ENCODE data around the gene NNMT.

NNMT gene

DNA sequence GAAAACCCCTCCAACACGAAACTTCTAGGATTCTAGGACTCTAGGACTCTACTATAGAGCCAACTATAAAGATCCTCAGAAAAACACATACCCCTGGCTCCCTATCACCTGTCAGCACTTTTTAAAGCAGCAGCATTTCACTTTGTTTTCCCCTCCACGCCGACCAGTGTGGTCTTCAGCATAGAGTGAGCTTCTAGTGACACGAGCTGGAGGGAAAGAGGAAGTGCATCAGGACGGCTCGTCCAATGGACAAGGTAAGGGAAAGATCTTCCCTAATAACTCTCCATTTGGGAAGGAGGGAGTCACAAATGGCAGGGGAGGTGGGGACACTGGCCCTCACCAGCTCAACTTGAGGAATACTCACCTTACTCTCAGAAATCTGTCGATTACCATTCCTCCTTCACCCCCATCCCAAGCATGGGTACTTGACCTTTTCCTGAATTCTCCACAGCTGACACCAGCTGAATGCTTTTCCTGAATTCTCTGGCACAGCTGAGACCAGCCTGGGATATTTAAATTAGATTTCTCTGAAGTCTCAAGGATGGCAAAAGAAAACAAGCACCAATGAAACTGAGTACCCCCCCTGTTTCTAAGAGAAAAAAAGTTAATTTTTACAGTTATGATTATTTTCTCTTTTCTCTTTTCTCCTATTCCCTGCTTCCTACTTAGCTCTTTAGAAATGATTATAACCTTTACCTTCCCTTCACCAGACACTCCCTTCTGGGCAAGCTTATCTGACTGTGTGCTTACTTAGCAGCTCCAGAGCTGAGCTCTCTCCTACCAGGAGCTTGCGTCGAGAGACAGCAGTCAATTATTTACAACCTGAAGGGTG is 33.3 kb upstream of the NNMT start:
- peak; percentile 80 for DNase-seq (ENCODE audit: low spot score)
- peak; percentile 97 for FAIRE-seq

DNA sequence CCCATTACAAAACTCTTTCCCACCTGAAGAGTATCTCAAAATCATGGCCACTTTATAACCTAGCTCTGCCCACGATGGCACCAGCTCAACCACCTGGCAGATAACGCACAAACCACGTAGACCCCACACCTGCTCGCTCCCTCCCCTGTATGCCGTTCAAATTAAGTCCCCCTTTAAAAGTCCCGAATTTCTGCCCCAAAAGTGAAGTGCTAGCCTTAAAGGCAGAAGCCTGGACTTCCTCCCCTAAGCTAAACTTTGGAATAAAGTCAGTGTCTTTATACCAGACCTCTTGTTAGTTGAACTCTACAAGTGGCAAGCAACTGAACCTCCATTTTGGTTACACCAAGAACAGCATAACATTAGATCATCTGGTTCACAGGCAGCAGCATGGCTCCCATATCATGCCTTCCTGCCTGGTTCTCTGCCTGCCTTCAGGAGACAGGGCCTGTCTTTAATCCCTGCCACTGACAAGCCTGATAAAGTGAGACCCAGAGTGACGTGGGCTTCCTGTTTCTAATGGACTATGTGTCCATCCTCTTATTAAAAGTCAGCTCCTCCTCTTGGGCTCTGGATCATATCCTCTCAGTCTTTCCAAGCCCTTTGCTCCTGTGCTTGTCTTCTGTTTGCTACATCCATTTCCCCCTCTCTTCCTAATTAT is 32.6 kb upstream of the NNMT start:
- DNase-seq (ENCODE audit: low spot score) (no peak), FAIRE-seq (no peak)

DNA sequence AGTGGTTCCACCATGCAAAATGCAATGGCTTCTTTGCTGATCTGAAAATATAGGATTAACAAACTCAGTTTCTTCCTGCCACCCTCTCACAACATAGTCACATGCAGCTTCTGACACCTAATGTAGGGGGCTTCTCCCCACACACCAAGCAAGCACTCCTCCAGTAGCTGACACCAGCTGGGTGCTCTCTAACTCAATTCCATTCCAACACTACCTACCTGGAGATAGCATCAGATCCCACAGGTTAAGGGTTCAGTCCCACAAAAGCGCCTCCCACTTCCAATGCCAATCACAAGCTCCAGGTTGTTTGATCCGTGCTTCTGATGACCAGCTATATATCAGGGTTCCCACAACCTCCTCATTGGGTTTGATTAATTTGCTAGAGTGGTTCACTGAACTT is 31.8 kb upstream of the NNMT start:
- no peak for DNase-seq (ENCODE audit: low spot score)

DNA sequence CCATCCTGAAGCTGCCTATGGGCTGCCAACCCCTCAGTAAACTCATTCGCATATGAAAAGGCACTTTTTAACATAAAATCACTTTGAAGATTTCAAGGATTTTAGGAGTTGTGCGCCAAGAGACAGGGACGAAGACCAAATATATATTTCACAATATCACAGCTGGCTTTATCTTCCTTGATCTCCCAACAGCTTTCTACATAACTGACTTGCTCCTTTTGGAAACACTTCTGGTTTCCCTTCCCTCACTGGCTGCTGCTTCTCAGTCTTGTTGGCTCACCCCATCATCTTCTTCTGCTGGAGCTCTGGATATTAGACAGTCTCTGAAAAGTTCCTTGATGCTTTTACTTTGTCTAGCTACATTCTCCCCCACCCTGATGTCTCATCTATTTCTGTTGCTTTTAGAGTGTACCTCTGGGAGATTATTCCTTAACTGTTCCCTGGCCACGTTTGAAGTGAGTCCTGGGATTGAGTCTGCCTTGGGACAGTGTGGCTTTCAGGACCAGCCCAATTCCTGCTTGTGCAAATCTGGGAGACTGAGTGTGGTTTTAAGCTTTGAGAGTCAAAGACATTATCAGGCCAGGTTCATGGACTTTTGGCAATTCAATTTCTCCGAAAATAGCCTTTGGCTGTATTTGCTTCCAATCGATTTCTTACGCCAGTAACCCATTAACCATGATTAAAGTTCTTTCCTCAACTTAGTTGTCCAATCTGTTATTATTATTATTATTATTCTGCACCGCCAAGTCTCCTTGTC is 30.9 kb upstream of the NNMT start:
- FAIRE-seq (peak; percentile 32), DNase-seq (ENCODE audit: low spot score) (no peak)

More for the DNA sequence above, 31.8 kb upstream of the NNMT start:
- no peak for FAIRE-seq

DNA sequence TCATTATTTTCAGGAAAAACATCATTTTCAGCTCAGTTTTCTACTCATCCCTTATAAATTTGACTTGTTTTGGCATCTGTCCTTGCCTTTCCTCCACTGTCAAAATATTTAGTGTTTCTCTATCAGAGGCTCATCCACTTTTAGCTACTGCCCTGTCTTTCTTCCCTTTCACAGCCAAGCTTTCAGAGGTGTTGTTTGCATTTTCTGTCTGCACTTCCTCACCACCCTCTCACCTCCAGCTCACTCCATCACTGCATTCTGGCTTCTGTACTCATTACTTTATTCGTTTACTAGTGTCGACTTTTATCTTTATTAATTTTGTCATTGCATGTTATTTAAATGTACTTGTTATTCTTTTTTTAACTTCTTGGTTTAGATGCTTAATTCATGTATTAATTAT is 26.7 kb upstream of the NNMT start:
- no peak for DNase-seq (ENCODE audit: low spot score)
- no peak for FAIRE-seq

DNA sequence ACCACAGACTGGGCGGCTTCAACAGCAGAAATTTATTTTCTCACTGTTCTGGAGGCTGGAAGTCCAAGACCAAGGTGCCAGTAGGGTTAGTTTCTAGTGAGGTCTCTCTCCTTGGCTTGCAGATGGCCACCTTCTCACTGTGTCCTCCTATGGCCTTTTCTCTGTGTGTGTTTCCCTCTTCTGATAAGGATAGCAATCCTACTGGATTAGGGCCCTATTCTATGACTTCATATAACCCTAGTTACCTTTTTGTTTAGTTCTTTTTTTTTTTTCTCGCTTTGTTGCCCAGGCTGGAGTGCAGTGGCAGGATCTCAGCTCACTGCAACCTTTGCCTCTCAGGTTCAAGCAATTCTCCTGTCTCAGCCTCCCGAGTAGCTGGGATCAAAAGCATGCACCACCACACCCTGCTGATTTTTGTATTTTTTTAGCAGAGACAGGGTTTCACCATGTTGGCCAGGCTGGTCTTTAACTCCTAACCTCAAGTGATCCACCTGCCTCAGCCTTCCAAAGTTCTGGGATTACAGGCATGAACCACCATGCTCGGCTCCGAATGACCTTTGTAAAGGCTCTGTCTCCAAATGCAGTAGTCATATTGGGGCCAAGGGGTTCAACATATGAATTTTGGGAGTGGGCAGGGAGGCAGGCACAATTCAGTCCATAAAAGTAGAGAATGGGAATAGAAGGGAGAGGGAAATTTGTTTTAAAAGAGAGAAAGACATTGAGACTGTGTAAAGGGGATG is 25.5 kb upstream of the NNMT start:
- DNase-seq (ENCODE audit: low spot score) (no peak), FAIRE-seq (no peak)

DNA sequence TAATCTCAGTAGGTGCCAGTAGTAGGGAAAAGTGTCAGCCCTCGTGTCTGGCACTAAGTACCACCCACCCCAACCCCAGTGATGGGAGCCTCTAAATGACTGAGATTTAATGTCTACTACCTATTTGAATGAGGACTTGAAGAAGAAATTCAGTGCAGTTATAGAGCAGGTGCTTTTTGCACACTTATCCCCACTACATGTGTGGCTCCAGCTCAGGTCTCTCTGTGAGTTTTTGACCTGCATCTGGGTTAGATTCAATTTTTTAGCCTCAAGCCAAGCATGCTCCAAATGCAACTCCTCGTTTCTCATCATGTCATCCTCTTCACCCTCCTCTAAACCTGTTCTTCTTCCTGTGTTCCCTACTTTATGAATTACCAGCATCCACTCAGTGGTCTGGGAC is 24.9 kb upstream of the NNMT start:
- FAIRE-seq (no peak), DNase-seq (ENCODE audit: low spot score) (no peak)

DNA sequence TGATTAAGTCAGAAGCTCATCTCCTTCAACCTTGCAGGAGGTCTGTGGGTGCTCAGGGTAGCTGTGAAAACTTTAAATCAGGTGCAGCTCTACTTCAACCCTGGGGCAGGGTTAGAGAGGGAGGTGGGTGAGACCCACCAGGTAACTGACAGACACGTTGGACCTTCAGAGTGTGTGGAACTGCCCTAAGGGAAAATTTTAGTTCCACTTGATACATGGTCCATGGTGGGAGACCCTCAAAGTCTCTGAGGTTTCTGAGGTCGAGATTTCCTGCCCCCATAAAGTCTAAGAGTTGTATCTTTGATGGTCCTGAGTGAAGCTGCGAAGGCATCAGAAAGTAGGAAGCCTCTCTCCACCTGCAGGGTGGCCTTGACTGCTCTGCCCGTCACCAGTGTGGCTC is 23.9 kb upstream of the NNMT start:
- DNase-seq (ENCODE audit: low spot score), result no peak
- FAIRE-seq, result no peak

DNA sequence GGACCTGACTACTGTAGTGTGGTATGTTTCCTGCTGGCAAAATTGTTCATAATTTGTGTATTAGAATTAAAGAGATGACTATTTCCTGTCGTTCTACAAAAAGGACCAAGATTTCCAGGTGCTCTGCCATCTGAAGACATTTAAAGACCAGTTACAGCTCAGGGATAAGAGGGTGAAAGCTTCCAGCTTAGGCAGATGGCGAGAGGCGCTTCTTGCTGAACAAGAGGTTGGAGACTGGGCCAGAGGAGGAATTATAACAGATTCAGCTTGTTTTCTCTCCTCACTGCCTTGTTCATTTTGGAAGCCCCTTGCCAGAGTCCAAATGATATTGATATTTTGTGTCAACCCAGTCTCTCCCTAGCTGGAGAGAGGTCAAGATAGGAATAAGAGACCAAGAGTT is 23.1 kb upstream of the NNMT start:
- FAIRE-seq (no peak), DNase-seq (ENCODE audit: low spot score) (no peak)

DNA sequence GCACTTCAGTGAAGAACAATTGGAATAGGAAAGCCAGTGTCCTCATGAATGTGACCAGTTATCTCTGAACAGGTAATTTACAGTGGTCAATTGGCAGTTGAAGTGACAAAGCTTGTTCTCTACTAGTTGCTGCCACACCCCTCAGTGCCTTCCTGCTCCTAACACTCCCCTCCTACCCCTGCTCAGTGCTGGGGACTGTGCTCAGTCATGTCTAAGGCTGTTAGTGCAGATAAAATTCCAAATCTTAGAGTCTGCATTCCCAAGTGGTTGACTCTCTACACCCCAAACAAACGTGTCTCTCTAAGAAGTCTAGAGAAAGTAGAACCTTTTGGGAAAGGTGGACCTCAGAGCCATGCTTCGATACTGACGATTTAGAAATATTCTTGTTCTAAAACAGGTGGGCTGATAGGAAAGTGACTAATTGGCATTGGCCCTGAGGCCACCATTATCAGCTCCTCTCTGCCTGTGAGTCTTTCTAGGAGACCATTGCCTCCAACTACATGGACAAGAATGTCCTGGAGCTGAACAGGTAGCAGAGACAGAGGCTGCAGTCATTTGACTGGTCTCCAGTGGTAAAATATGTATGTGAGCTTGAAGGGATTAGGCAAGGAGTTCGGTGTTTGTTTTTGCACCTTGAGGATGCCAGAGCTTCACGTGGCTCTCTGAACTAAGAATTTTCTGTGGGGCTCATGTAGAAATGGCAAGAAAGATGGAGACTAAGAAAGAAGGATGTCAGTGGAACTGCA is 22.1 kb upstream of the NNMT start:
- FAIRE-seq (no peak), DNase-seq (ENCODE audit: low spot score) (no peak)

DNA sequence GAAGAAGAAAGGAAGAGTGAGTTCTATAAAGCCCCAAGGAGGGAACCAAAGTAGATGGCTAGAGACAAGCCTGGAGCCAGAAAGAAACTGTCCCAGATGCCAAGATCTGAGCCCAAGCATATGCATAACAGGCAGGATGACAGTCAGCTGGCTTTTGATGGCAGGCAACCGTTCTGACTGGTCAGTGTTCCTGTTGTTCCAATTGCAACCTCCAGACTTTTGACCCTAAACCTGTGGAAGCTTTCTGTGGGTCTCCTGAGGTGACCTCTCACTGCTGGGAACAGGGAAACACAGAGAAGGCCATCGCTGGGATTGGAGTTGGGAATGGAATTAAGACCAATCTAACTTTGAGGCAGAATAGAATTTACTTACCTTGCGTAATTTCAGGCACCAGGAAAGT is 21.6 kb upstream of the NNMT start:
- no peak for FAIRE-seq
- DNase-seq (ENCODE audit: low spot score), result no peak

DNA sequence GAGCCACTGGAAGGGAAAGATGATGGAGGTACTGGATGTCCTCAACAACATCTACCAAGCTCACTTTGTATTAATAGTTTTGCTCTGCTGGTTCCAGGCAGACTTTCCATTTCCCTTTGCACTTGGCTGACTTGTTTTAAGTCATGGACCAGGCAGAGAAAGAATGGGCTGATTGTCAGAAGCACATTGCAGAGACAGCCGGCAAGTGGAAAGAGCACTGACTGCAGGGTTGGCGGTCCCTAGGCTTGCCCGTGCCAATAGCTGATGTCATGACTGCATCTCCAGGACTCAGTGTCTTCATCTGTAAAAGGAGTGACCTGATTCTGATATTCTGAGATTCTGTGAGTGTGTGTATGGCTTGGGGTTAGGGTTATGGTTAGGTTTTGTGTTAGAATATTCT is 20.9 kb upstream of the NNMT start:
- FAIRE-seq, result no peak

DNA sequence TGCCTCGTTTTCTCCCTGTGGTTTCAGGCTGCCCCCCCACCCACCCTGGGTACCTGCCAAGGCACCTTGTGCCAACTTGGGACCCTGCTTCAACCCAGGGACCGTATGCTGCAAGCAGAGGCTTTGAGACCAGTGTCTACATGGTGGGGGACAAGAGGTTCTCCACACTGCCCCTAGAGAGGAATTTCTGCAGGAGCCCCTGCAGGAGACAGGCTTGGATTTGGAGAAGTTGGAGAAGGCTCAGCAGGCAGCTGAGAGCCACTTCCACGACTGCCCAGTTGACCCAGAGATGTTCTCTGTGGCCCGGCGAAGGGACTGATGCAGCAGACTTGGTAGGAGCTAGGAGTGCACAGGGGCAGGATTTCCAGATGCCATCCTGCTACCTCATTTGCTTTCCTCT is 20.1 kb upstream of the NNMT start:
- FAIRE-seq, result no peak
- DNase-seq (ENCODE audit: low spot score), result no peak

More for the DNA sequence above, 20.9 kb upstream of the NNMT start:
- DNase-seq (ENCODE audit: low spot score), result no peak

DNA sequence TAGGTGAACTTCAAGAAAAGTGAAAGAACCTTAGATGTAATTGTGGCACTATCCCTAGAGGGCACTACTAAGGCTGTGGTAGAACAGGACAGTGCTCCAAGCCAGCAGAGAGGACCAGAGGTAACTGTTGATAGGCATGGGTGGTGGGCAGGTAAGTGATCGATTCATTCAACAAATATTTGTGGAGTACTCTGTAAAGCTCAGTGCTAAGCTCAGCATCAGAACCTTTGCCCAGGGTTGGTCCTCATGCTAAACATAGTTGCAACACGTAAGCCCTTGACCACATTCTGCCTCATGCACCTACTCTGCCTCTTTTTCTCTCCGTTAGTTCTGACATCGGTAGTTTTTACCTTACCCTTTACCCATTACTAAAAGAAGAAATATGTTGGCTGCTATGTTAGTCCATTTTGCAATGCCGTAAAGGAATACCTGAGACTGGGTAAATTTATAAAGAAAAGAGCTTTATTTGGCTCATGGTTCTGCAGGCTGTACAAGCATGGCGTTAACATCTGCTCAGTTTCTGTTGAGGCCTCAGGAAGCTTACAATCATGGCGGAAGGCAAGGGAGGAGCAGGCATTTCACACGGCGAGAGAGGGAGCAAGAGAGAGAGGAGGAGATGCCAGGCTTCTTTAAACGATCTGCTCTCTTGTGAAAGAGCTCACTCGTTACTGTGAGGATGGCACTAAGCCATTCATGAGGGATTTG is 18.4 kb upstream of the NNMT start:
- no peak for FAIRE-seq
- no peak for DNase-seq (ENCODE audit: low spot score)

DNA sequence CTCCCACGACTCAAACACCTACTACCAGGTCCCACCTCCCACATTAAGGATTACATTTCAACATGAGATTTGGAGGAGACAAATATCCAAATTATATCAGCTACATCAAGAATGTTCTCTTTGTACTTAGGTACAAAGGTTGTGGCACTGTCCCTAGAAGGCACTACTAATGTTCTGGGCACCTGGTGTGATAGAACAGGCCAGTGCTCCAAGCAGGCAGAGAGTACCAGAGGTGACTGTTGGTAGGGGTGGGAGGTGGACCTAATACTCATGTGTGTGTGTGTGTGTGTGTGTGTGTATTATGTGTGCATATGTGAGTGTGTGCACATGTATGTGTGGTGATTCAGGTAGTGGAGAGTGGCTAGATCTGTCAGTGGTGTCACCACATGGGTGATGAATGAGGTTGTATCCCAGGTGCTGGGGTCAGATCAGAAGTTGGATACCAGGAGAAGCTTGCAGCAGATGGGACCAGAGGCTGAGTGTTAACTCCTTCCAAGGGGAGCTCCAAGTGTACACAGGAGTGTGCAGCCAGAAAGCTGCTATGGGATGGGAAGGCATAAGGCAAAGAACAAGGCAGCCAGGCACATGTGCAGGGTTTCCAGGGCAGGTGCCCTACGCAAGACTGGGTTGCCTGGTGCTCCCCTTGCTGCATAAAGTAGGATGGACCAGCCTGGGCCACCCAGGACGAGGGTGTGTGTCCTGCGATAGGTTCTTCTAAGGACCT is 17.7 kb upstream of the NNMT start:
- no peak for DNase-seq (ENCODE audit: low spot score)
- FAIRE-seq, result peak; percentile 89

DNA sequence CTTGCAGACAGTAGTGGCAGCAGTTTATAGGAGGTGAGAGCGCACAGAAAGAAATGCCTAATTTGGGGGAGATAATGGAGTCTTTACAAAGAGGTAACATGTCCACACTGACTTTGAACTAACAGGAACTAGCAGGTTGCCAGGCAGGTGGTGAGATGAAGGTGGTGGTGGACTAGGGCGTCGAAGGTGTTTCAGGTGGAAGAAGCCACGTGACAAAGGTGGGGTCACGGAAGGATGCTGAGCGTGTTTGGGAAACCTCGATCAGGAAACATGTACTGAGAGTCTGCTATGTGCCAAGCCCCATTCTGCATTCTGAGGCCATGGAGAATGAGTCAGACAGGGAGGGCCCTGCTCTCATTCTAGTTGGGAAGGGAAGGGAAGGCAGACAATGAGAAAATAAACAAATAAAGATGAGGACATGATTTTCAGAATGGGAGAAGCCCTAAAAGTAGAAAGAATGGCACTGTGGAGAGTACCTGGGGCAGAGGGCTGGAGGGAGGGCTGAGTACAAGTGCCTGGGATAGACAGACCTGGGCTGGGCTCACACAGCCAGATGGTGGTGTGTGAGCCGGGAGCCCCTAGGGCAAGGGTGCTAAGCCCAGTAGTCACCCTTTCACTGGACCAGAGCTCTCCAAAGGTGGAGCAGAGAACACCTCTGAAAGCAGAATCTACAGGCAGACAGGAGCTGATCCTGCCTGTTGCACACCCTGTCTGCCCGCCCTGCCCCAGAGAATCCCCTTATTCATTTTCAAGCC is 16.2 kb upstream of the NNMT start:
- DNase-seq (ENCODE audit: low spot score), result peak; percentile 71
- FAIRE-seq, result peak; percentile 13

DNA sequence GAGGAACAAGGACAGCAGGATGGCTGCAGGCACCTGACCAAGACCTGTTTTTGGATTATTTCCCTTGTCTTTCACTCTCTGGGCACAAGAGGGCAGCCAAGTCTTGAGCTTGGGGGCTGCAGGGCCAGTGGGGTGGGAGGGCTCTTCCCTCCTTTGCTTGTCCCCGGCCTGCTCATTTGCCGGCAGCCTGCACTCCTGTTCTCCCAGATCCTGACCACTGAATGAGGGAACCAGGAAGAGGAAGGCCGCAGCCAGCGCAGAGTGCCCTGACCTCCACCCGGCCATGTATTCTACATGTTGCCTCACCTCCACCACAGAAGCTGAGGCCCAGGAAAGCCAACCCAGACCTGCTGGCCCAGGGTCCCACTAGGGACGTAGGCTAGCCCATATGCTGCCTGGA is 15.5 kb upstream of the NNMT start:
- FAIRE-seq, result peak; percentile 98

DNA sequence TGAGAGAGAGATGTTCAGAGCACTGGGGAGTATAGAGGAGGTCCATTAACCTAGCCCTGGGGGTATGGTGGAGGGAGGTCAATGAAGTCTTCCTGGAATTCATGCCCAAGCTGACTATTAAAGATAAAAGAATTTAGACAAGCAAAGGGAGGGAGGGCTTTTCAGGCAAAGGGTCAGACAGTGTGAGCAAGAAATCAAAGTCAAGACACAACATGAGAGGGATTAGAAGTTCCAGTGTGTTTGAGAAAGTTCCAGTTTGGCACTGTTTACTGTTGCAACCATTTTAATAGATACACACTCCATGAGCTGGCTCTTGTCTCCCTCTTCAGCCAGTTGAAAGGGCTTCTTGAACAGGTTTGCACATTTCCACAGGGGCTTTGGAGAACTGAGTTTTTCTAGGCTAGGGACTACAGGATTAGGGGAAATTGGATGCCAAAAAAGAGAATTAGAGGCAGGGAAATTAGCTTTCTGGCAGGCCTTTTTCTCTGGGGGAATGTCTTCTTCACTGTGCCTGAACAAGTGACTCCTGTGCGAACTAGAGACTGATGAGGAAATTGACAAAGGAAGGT is 14.7 kb upstream of the NNMT start:
- FAIRE-seq (no peak), DNase-seq (ENCODE audit: low spot score) (no peak)

More for the DNA sequence above, 15.5 kb upstream of the NNMT start:
- peak; percentile 84 for DNase-seq (ENCODE audit: low spot score)

All from urothelium cell line (cell line).